Ureter (tissue), 1 donor: ENCODE data around the gene C17orf67. TPM values are rescaled to one million over a fixed set of nuclear protein-coding genes. Genes with fewer than 3 reads are reported as not detected.

Source experiments
- DNase-seq: peaks from one replicate; pipeline ENCODE4 v3.0.0-alpha.2; 2020; ENCODE audit warnings: low spot score
- total RNA-seq: library from RNA; stranded (reverse); gene quantifications from one replicate; pipeline ENCODE4 v1.2.4, GENCODE V29; 2023
- donor health status: DM: yes; HTN: yes; CAD: no.

Gene C17orf67
- total RNA-seq, 1 donor from 2014 or later, result 3.2 TPM

- no peak for DNase-seq
Observed at GRCh38 chr17:56808503-56808902, 25.2 kb downstream of the C17orf67 start.

DNA sequence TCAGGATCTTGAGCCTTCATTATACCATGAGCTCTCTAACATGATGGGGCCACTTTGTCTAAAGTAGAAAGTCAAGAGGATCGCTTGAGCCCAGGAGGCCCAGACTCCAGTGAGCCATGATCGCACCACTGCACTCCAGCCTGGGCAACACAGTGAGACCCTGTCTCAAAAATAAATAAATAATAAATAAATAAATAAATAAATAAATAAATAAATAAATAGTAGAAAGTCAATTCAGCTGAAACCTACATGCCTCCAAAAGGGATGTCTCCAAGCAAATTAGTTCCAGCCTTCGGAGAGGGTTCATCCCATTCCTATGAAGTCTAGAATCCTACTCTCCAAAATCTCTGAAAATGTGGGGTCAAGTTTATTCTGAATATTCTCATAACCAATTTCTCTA, 26.0 kb downstream of the C17orf67 start:
- no peak for DNase-seq

DNA sequence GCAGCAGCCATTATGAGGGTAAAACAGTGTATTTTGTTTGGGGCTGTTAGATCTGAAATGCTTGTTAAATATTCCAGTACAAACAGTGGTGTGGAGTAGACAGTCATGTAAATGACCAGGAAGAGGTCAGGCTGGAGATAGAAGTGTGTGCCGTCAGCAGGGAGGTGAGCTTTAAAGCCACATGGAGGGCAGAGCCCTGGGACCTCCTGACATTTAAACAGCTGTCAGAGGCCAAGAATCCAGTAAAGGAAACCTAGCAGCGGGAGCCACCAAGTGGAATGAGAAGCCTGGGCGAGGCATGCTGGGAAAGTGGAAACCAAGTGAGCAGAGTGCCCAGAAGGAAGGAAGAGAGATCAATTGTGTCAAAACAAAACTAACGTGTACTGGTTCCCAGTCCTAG, 26.8 kb downstream of the C17orf67 start:
- no peak for DNase-seq

DNA sequence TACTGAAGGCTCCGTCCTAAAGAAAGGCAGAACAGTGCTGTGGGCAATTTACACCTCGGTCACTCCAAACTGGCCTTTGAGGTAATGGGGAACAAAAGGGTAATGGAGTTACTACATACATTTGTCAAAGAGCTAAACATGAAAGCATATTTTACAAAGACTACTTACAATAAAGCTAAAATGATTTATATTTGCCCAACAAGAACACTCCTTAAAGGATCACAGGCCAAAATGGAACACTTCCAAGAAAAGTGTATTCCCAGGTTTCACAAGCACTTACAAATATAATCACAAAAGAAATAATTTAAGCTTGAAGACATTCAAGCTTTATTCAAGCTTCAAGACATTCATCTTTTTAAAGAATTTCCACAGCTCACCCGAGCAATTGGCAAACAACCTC, 29.3 kb downstream of the C17orf67 start:
- no peak for DNase-seq

DNA sequence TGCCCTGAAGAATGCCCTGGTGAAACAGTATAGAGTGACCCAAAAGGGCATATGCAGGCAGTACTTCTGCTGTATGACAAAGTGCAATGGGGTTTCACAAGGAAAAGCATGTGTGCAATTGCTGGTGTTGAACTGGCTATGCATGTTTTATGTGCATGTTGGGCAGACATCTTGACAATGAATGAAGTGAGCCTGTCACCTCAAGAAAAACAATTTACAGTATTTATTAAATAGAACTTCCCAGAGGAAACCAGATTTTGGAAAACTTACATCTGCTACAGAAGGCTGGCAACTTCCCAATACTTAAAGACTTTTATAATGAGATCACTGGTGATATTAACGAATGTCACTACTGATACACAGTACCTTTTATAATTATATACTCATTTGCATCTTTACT, 30.6 kb downstream of the C17orf67 start:
- DNase-seq, result no peak

DNA sequence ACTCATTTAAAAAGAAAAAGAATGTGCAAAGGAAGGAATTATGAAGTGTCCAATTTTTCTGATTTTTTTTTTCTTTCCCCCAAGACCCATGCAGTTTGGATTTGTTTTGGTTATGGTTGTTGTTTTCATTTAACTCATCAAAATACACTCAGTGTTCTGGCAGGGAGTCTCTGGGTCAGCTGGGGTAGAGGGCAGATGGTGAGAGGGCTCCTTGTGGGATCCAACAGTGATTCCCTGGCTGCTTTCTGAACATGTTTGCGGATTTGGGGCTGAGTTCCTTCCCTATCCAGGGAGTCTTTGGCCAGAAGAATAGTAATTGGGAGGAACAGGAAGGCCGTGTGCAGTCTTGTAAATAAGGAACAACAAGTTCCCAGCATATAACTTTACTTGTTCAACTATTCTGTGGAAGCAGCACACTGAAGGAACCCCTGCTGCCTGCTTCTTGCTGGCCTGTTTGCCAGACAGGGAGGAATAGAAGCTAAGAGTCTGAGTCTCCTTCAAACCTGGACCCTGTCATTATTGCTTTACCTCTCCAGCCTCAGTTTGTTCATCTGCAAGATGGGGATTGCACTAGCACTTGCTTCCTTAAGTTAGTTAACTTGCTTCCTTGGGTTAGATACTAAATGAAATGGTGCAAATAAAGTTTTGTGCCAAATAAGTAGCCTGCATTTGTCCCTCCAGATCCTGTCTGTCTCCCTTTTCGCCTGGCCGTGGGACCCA, 32.1 kb downstream of the C17orf67 start:
- no peak for DNase-seq

DNA sequence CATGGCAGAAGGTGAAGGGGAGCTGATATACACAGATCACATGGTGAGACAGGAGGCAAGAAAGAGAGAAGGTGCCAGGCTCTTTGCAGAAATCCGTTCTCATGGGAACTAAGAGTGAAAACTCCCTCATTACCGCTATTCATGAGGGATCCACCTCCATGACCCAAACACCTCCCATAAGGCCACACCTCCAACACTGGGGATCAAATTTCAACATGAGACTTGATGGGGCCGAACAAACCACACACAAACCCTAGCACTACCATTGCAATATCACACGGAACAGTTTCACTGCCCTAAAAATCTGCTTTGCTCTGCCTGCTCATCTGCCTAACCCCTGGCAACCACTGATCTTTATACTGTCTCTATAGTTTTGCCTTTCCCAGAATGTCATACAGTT, 34.8 kb downstream of the C17orf67 start:
- no peak for DNase-seq

DNA sequence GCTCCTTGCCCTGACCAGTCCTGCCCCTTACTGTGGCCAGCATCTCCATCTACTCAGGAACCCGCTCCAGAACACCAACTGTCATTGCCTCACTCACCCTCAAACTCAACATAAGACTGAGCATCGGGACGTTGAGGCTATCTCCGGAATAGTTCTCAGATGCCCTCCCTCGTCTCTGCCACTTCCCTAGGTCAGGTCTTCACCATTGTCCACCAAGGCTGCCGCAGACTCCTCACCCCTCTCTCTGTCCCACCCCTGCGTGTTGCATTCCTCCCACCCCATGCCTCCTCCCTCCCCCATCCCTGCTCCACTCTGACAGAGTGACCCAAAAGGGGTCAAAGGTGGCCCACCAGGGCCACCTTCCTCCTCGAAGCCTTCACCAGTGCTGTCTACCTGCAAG, 37.2 kb downstream of the C17orf67 start:
- DNase-seq, result no peak

DNA sequence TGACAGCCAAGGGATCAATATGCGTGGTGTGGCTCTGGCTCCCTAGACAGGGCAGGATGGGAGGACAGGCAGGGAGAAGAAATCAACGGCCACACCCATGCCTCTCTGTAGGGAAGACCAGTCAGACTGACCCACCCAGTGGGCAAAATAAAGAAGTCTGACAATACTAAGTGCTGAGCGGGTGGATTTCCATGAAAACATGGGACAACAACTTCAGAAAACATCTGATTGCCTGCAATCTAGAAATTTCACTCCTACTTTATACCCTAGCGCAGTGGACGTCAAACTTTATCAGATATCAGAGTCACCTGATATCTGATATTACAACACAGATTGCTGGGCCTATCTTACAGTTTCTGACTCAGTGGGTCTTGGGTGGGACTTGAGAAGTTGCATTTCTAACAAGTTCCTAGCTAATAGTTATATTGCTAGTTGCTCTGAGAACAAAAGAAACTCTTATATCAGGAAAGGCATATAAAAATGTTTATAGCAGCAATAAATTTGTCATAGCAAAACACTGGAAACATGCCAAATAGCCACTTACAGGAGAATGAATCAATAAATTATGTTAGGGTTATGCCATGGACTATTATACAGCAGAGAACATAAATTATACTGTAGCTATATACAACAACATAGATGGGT, 38.4 kb downstream of the C17orf67 start:
- no peak for DNase-seq

DNA sequence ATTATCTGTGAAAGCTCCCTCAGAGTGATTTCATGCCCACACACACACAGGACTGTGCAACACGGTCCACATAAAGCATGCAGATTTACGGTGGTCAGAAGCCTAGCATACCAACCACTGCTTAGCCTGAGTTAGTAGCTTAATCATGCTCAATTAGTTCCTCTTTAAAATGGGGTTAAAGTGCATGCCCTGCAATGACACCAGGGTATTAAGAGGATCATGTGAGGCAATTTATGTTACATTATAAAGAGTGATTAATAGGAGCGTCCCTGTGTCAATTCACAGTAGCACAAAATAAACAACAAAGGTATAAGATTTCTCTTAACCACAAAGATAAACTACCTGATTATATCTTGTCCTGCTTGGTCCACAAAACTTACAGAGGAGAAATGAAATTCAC, 39.8 kb downstream of the C17orf67 start:
- DNase-seq, result no peak

- DNase-seq, result no peak
Observed at GRCh38 chr17:56793531-56793930, 40.2 kb downstream of the C17orf67 start.

GRCh38 chr17:56792267-56792666, 41.5 kb downstream of the C17orf67 start:
- DNase-seq, result no peak

DNA sequence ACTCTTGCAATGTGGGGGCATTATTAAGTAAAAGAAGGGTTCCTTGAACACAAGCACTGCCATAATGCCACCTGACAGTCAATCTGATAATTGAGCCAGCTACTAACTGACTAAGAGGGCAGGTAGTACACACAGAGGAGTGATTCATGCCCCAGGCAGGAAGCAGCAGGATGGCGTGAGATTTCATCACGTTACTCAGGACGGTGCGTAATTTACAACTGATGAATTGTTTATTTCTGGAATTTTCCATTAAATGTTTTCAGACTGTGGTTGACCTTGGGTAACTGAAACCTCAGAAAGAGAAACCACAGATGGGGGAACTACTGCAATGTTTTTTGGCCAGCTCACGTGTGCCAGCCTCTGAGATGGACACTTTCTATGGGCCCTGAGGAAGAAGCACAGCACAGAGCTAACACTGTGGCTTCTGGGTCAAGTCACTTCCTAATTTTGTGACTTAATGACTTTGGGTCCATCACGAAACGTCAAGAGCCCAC, 46.7 kb downstream of the C17orf67 start:
- peak; percentile 53 for DNase-seq

DNA sequence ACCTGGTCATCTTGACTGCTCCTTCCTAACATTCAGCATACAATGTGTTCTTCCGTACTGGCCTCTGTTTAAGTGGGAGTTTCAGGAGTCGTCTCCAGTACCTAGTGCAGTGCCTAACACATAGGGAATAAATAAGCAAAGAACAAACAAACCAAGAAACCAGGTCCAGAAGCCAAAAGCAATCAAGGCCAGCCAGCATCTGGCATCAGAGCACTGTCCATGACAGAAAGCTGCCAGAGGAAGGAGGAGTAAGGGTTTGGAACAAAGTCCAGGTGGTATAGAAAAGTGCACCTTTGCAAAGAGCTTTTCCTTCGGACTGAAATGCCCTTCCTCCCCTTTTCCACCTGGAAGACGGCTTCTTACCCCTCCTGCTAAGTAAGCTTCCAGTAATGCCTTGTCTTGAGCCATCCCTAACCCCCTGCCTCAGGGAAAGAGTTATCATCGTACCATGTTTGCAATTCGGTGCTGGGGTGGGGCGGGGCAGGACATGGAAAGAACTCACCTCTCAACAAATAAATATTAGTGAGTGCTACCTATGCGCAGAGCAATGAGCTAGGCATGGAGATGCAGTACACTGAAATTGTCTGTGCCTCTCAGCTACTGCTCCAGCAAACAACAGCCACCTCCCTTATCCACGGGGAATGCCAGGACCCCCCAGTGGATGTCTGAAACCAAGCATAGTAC, 47.6 kb downstream of the C17orf67 start:
- DNase-seq, result no peak

- DNase-seq, result no peak
Observed at GRCh38 chr17:56785405-56785804, 48.3 kb downstream of the C17orf67 start.

DNA sequence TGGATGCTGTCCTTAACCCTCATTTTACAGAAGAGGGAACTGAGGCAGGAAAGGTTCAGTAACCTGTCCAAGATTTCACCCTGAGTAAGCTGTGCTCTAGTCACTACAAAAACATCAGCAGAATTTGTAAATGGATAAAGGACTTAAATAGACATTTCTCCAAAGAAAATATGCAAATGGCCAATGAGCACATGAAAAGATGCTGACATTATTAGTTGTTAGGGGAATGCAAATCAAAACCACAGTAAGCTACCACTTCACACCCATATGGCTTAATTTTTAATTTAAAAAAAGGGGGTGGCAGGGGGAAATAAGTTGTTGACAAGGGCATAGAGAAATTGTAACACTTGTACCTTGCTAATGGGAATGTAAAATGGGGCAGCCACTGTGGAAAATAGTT, 51.4 kb downstream of the C17orf67 start:
- DNase-seq, result no peak

DNA sequence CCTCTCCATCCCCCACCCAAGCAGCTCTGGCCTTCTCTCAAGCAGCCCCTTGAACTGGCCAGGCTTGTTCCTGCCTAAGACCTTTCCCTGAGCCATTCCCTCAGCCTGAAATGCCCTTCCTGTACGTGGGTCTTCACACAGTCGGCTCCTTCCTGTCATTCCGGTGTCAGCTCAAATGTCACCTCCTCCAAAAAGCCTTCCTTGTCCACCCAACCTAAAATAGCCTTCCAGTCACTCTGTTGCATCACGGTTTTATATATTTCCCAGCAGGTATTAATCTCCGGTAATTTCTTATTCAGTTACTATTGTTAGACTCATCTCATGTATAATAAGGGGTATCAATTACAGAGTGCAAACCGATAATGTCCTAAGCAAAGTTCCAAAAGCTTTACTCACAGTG, 51.8 kb downstream of the C17orf67 start:
- DNase-seq, result no peak

GRCh38 chr17:56779898-56780777, 53.6 kb downstream of the C17orf67 start:
- peak; percentile 83 for DNase-seq

DNA sequence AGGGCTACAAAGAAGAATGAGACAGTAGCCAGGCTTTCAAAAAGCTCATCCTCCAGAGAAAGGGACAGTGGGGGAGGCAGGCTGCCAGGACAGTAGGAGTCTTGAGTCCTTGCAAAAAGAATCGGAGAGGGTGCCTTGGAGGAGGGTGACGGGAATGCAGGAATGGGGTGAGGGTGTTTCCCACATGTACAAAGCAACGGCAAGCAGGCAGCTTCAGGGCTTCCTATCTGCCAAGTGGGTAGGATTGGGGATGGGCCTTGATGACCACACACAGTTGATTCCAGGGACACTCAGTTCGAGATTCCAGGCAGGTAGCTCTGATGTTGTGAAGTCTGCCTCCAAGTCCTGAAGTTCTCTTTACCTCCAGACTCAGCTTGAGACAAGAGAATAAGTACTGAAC, 54.4 kb downstream of the C17orf67 start:
- DNase-seq, result no peak

DNA sequence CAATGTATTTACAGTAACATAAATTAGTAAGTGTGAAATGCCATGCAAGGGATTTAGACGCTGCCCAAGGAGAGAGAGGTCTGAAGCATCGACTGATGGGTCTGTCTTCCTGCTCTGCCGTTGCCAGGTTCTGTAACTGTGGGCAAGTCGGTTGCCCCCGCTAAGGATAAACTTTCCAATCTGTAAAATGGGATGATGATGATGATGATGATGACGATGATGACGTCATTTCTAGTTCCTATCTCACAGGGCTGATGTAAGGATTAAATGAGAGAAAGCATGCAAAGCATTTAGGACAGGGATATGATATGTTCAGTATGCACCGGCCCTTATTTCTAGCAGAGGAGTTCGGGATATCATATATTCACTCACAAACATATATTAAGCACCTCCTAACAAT, 54.8 kb downstream of the C17orf67 start:
- DNase-seq, result no peak

GRCh38 chr17:56777859-56778258, 55.9 kb downstream of the C17orf67 start:
- DNase-seq, result no peak

DNA sequence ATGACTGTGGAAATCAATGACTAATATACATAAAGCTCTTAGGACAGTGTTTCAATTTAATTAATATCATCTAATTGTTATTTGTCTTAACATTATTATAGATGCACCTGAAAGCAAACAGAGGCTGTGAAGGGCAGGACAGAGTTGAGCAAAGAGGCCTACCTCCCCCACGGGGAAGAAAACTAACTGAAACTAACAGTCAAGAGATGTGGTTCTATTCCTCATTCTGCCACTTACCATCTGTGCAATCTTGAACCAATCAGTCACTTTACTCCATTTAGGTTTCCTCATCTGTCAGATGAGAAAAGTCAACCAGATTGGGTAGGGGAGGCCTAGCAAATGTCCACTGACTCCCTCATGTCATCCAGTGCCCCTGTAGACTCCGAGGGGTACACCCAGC, 59.1 kb downstream of the C17orf67 start:
- no peak for DNase-seq
